HepG2 (cell line): ENCODE measurements around the gene ZDHHC24. TPM values are rescaled to one million over a fixed set of nuclear protein-coding genes. Genes with fewer than 3 reads are reported as not detected.

Experiments
- AHR ChIP-seq: IDR thresholded peaks from 2 replicates; pipeline ENCODE4 v1.6.1; 2018; ENCODE audit warnings: missing genetic modification reagents, missing compliant biosample characterization
- ARID4A ChIP-seq: sonication (generic); formaldehyde crosslinking; IDR thresholded peaks from 2 replicates; pipeline ENCODE4 v1.5.0; 2020; ENCODE audit warnings: mild to moderate bottlenecking, missing genetic modification reagents, borderline replicate concordance
- ASH2L ChIP-seq: fragments of 300-600, 200-600 bp; sonication (generic); IDR thresholded peaks from 2 replicates; pipeline ENCODE4 v1.7.0; 2017; ENCODE audit warnings: low read depth, mild to moderate bottlenecking, moderate library complexity, mixed read lengths, low read length; ENCODE audit not compliant: insufficient read length
- DZIP1 ChIP-seq: sonication (generic); formaldehyde crosslinking; IDR thresholded peaks from 2 replicates; pipeline ENCODE4 v1.5.0; 2020; ENCODE audit warnings: mild to moderate bottlenecking, missing genetic modification reagents
- FIP1L1 ChIP-seq: fragments of 200-400 bp; formaldehyde crosslinking; IDR thresholded peaks from 2 replicates; pipeline ENCODE4 v1.6.1; 2018; ENCODE audit warnings: low read depth, mild to moderate bottlenecking, low read length, moderate library complexity, borderline replicate concordance; ENCODE audit not compliant: insufficient read depth
- KAT2B ChIP-seq: fragments of 150-350 bp; IDR thresholded peaks from 2 replicates; pipeline ENCODE4 v1.6.1; 2014; ENCODE audit warnings: low read depth, low read length, borderline replicate concordance
- MED1 ChIP-seq: sonication (generic); formaldehyde crosslinking; IDR thresholded peaks from 2 replicates; pipeline ENCODE4 v1.4.0; 2020; ENCODE audit warnings: missing genetic modification reagents
- MTA1 ChIP-seq: sonication (generic); formaldehyde crosslinking; IDR thresholded peaks from 2 replicates; pipeline ENCODE4 v1.4.0; 2020; ENCODE audit warnings: missing genetic modification reagents, mild to moderate bottlenecking, borderline replicate concordance
- NCOR1 ChIP-seq: fragments of 200-600 bp; sonication (generic); IDR thresholded peaks from 2 replicates; pipeline ENCODE4 v1.7.0; 2017; ENCODE audit warnings: antibody characterized with exemption, low read length, borderline replicate concordance
- NRL ChIP-seq: sonication (generic); formaldehyde crosslinking; IDR thresholded peaks from 2 replicates; pipeline ENCODE4 v1.5.0; 2020; ENCODE audit warnings: missing genetic modification reagents, mild to moderate bottlenecking, moderate library complexity, borderline replicate concordance
- RFX3 ChIP-seq: IDR thresholded peaks from 2 replicates; pipeline ENCODE4 v1.6.1; 2016; ENCODE audit warnings: missing biosample characterization, missing genetic modification reagents
- SCMH1 ChIP-seq: sonication (generic); formaldehyde crosslinking; IDR thresholded peaks from 2 replicates; pipeline ENCODE4 v1.9.0; 2021; ENCODE audit warnings: missing genetic modification reagents, mild to moderate bottlenecking, borderline replicate concordance
- SOX5 ChIP-seq: IDR thresholded peaks from 2 replicates; pipeline ENCODE4 v1.6.1; 2016; ENCODE audit warnings: borderline replicate concordance
- SSRP1 ChIP-seq: IDR thresholded peaks from 2 replicates; pipeline ENCODE4 v1.6.1; 2016; ENCODE audit warnings: control low read depth
- ZFP62 ChIP-seq: sonication (generic); formaldehyde crosslinking; IDR thresholded peaks from 2 replicates; pipeline ENCODE4 v1.4.0; 2020; ENCODE audit warnings: missing genetic modification reagents
- ZNF224 ChIP-seq: sonication (generic); formaldehyde crosslinking; IDR thresholded peaks from 2 replicates; pipeline ENCODE4 v1.5.0; 2020; ENCODE audit warnings: mild to moderate bottlenecking, missing genetic modification reagents
- ZNF251 ChIP-seq: sonication (generic); formaldehyde crosslinking; IDR thresholded peaks from 2 replicates; pipeline ENCODE4 v1.9.0; 2021; ENCODE audit warnings: mild to moderate bottlenecking, missing genetic modification reagents
- ZNF329 ChIP-seq: sonication (generic); formaldehyde crosslinking; IDR thresholded peaks from 2 replicates; pipeline ENCODE4 v1.9.0; 2021; ENCODE audit warnings: low read depth, mild to moderate bottlenecking, missing genetic modification reagents
- ZNF431 ChIP-seq: sonication (generic); formaldehyde crosslinking; IDR thresholded peaks from 2 replicates; pipeline ENCODE4 v1.9.0; 2022; ENCODE audit warnings: missing genetic modification reagents, low read depth, mild to moderate bottlenecking, borderline replicate concordance
- polyA plus RNA-seq, 8 experiments: library from polyadenylated mRNA; depleted of rRNA in 3 of 8; stranded (reverse) in 7 of 8; unstranded in 1 of 8; fragments of >200 nt; fragmentation: Illumina TruSeq in 4 of 8; extraction: Trizol in 4 of 8; gene quantifications; 2 replicates each; pipeline versions ENCODE4 v1.2.1 to v1.2.3, GENCODE V29; 2011 to 2016; ENCODE audit warnings: low read depth in 4 of 8, missing spikeins in 1 of 8, mixed read lengths in 1 of 8; ENCODE audit not compliant: insufficient read depth in 1 of 8
- total RNA-seq, 5 experiments: library from RNA; depleted of rRNA; stranded (reverse); fragments of >200 nt; fragmentation: Illumina TruSeq; extraction: Trizol; gene quantifications; 2 replicates each; pipeline ENCODE4 v1.2.3, GENCODE V29; 2016; ENCODE audit warnings: low read depth in 1 of 5
- TF ChIP-seq, protein P1 (sequence below): sonication (generic); formaldehyde crosslinking; IDR thresholded peaks from 2 replicates; pipeline ENCODE4 v1.4.0; 2020; ENCODE audit warnings: missing genetic modification reagents, borderline replicate concordance

The ZDHHC24 gene
- total and polyA plus RNA-seq, 2 of the 13 experiments (the other 11 are each of a cell fraction or from before 2014, with no cell fraction given) = 4.3 TPM

DNA sequence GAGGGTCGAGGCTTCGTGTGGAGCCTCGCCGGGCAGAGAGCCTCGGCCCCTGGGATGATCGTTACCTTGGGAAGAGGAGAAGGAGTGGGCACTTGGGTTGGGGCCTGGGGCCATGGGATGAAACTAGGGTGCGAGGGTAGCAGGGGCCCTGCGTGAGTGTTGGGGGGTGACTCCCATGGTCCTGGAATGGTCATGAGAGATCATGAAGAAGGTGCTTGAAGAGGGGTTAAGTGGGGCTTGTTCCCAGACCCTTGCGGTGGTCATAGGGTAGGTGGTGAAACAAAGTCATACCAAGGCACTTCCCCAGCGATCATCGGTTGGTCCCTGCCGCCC lies 47.4 kb upstream of the ZDHHC24 start (continued):
- TF ChIP-seq ZNF329 (CRISPR knock-in tag) (peak; percentile 75; the same call in 1 of the 2 replicates), DZIP1 (0 out of 2 replicates have a peak, but pooled peaks have one; percentile 56), SOX5 (CRISPR knock-in tag) (no peak), MED1 (peak; percentile 6; the same call in 1 of the 2 replicates), SCMH1 (CRISPR knock-in tag) (no peak), RFX3 (CRISPR knock-in tag) (no peak), ASH2L (peak; percentile 45), FIP1L1 (no peak), ARID4A (CRISPR knock-in tag) (peak; percentile 8; the same call in 1 of the 2 replicates), ZNF431 (CRISPR knock-in tag) (0 out of 2 replicates have a peak, but pooled peaks have one; percentile 3), MTA1 (CRISPR knock-in tag) (no peak), NRL (0 out of 2 replicates have a peak, but pooled peaks have one; percentile 13), KAT2B (no peak), SSRP1 (CRISPR knock-in tag) (no peak), ZNF251 (CRISPR knock-in tag) (no peak), NCOR1 (no peak), ZNF224 (CRISPR knock-in tag) (0 out of 2 replicates have a peak, but pooled peaks have one; percentile 81), ZFP62 (CRISPR knock-in tag) (no peak), AHR (CRISPR knock-in tag) (no peak)
- TF ChIP-seq, protein P1, sequence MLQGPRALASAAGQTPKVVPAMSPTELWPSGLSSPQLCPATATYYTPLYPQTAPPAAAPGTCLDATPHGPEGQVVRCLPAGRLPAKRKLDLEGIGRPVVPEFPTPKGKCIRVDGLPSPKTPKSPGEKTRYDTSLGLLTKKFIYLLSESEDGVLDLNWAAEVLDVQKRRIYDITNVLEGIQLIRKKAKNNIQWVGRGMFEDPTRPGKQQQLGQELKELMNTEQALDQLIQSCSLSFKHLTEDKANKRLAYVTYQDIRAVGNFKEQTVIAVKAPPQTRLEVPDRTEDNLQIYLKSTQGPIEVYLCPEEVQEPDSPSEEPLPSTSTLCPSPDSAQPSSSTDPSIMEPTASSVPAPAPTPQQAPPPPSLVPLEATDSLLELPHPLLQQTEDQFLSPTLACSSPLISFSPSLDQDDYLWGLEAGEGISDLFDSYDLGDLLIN = 0 out of 2 replicates have a peak, but pooled peaks have one; percentile 6
